HEK293 (cell line): Measurements from ENCODE around the gene TRIM44.
A peak's percentile ranks its signal among the peaks of the same experiment; 100 is the strongest.
"Not testable (repeated sequence)": the region's sequence is repeated elsewhere in the genome, so short reads cannot be mapped to it uniquely, and the experiment has no call there.

Source experiments
- CTCF ChIA-PET: fragments of 350-600 bp; formaldehyde crosslinking; extraction: SDS; loops from one replicate; lab custom pipeline; 2021; ENCODE audit warnings: antibody characterized with exemption; lab: Yijun Ruan, JAX
- POLR2A ChIA-PET: fragments of 300-600 bp; formaldehyde crosslinking; extraction: SDS; loops from one replicate; lab custom pipeline; 2020; ENCODE audit warnings: antibody characterized with exemption, inconsistent platforms; lab: Yijun Ruan, JAX
- H3K27ac ChIP-seq: fragments of 200-500 bp; sonication (Bioruptor generic); 2 replicates; pipeline ENCODE4 v1.5.1; 2014; ENCODE audit warnings: low read depth, low read length, control low read depth, inconsistent platforms; ENCODE audit errors: extremely low read depth
- H3K36me3 ChIP-seq, 2 experiments: fragments of 200-500 bp in 1 of 2; sonication (Bioruptor generic) in 1 of 2; 1 replicate in 1 of 2; 2 replicates in 1 of 2; pipeline ENCODE4 v1.5.1; 2014 to 2017; ENCODE audit warnings: inconsistent platforms in 2 of 2, low read length in 2 of 2; ENCODE audit not compliant: control insufficient read depth in 2 of 2, insufficient read depth in 1 of 2
- H3K4me1 ChIP-seq: fragments of 200-500 bp; sonication (Bioruptor generic); 2 replicates; pipeline ENCODE4 v1.5.1; 2014; ENCODE audit warnings: mild to moderate bottlenecking, low read length, inconsistent platforms; ENCODE audit not compliant: control insufficient read depth, insufficient read depth
- H3K4me3 ChIP-seq: 2 replicates; pipeline ENCODE4 v1.5.1; 2011; ENCODE audit warnings: low read depth, mild to moderate bottlenecking, control low read depth, low read length, moderate library complexity
- H3K9me3 ChIP-seq: fragments of 200-500 bp; sonication (Bioruptor generic); 2 replicates; pipeline ENCODE4 v1.5.1; 2014; ENCODE audit warnings: low read depth, low read length, inconsistent platforms; ENCODE audit not compliant: control insufficient read depth, insufficient read depth
- YY2 ChIP-seq: fragments of 450-650 bp; formaldehyde crosslinking; IDR thresholded peaks from 2 replicates; pipeline ENCODE4 v1.5.1; 2016; ENCODE audit warnings: missing biosample characterization, missing genetic modification characterization
- ZNF146 ChIP-seq: fragments of 450-650 bp; formaldehyde crosslinking; IDR thresholded peaks from 2 replicates; pipeline ENCODE4 v1.5.1; 2016; ENCODE audit warnings: missing biosample characterization, missing genetic modification characterization
- ZNF155 ChIP-seq: fragments of 450-650 bp; formaldehyde crosslinking; IDR thresholded peaks from 2 replicates; pipeline ENCODE4 v1.5.1; 2016; ENCODE audit warnings: missing biosample characterization, missing genetic modification characterization
- ZNF24 ChIP-seq: fragments of 450-650 bp; formaldehyde crosslinking; IDR thresholded peaks from 2 replicates; pipeline ENCODE4 v1.5.1; 2016; ENCODE audit warnings: missing biosample characterization, missing genetic modification characterization
- ZNF37A ChIP-seq: fragments of 450-650 bp; IDR thresholded peaks from 2 replicates; pipeline ENCODE4 v1.5.1; 2018; ENCODE audit warnings: missing biosample characterization, missing genetic modification characterization
- ZNF394 ChIP-seq: fragments of 450-650 bp; formaldehyde crosslinking; IDR thresholded peaks from 2 replicates; pipeline ENCODE4 v1.5.1; 2016; ENCODE audit warnings: missing biosample characterization, missing genetic modification characterization, mild to moderate bottlenecking, moderate library complexity, borderline replicate concordance
- ZNF549 ChIP-seq: fragments of 450-650 bp; IDR thresholded peaks from 2 replicates; pipeline ENCODE4 v1.5.1; 2018; ENCODE audit warnings: missing biosample characterization, missing genetic modification characterization, mild to moderate bottlenecking, inconsistent platforms, moderate library complexity
- ZNF571 ChIP-seq: fragments of 450-650 bp; formaldehyde crosslinking; IDR thresholded peaks from 2 replicates; pipeline ENCODE4 v1.5.0; 2017; ENCODE audit warnings: missing biosample characterization, missing genetic modification characterization
- ZNF596 ChIP-seq: fragments of 450-650 bp; IDR thresholded peaks from 2 replicates; pipeline ENCODE4 v1.5.0; 2018; ENCODE audit warnings: missing biosample characterization, mild to moderate bottlenecking, missing genetic modification characterization, moderate library complexity
- ZNF670 ChIP-seq: fragments of 450-650 bp; formaldehyde crosslinking; IDR thresholded peaks from 2 replicates; pipeline ENCODE4 v1.5.1; 2016; ENCODE audit warnings: missing biosample characterization, missing genetic modification characterization, low read depth
- ZNF76 ChIP-seq: fragments of 450-650 bp; formaldehyde crosslinking; IDR thresholded peaks from 2 replicates; pipeline ENCODE4; 2016; ENCODE audit warnings: low read depth, missing biosample characterization, missing genetic modification characterization, borderline replicate concordance
- ZNF776 ChIP-seq: fragments of 450-650 bp; formaldehyde crosslinking; IDR thresholded peaks from 2 replicates; pipeline ENCODE4 v1.5.0; 2017; ENCODE audit warnings: missing biosample characterization, missing genetic modification characterization, borderline replicate concordance
- ZNF843 ChIP-seq: fragments of 450-650 bp; formaldehyde crosslinking; IDR thresholded peaks from 2 replicates; pipeline ENCODE4 v1.5.1; 2016; ENCODE audit warnings: missing biosample characterization, missing genetic modification characterization
- TF ChIP-seq, protein P1 (sequence below): fragments of 450-650 bp; formaldehyde crosslinking; IDR thresholded peaks from 2 replicates; pipeline ENCODE4 v1.5.1; 2016; ENCODE audit warnings: missing biosample characterization, missing genetic modification characterization
- TF ChIP-seq, protein P2 (sequence below): fragments of 450-650 bp; formaldehyde crosslinking; IDR thresholded peaks from 2 replicates; pipeline ENCODE4 v1.5.1; 2016; ENCODE audit warnings: missing biosample characterization, missing genetic modification characterization
- TF ChIP-seq, protein P3 (sequence below): fragments of 450-650 bp; formaldehyde crosslinking; IDR thresholded peaks from 2 replicates; pipeline ENCODE4 v1.5.1; 2017; ENCODE audit warnings: missing biosample characterization, missing genetic modification characterization
- TF ChIP-seq, protein P4 (sequence below): fragments of 450-650 bp; formaldehyde crosslinking; IDR thresholded peaks from 2 replicates; pipeline ENCODE4 v1.5.1; 2016; ENCODE audit warnings: missing biosample characterization, missing genetic modification characterization
- TF ChIP-seq, protein P5 (sequence below): fragments of 450-650 bp; formaldehyde crosslinking; IDR thresholded peaks from 2 replicates; pipeline ENCODE4 v1.5.1; 2016; ENCODE audit warnings: missing biosample characterization, missing genetic modification characterization

The TRIM44 gene

DNA sequence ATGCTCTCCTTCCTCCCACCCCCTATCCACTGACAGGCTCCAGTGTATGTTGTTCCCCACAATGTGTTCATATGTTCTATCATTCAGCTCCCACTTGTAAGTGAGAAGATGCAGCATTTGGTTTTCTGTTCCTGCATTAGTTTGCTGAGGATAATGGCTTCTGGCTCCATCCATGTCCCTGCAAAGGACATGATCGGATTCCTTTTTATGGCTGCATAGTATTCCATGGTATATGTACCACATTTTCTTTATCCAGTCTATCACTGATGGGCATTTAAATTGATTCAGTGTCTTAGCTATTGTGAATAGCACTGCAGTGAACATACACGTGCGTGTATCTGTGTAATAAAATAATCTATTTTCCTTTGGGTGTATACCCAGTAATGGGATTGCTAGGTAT lies 5.8 kb downstream of the TRIM44 start:
- H3K4me3 ChIP-seq, H3K9me3 ChIP-seq, POLR2A ChIA-PET, H3K36me3 ChIP-seq, H3K27ac ChIP-seq, H3K4me1 ChIP-seq, CTCF ChIA-PET: not testable (repeated sequence)
- TF ChIP-seq ZNF146: peak; percentile 85
- TF ChIP-seq, protein P1, sequence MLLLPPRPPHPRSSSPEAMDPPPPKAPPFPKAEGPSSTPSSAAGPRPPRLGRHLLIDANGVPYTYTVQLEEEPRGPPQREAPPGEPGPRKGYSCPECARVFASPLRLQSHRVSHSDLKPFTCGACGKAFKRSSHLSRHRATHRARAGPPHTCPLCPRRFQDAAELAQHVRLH (tag by site-specific recombination): 0 out of 2 replicates have a peak, but pooled peaks have one; percentile 16

DNA sequence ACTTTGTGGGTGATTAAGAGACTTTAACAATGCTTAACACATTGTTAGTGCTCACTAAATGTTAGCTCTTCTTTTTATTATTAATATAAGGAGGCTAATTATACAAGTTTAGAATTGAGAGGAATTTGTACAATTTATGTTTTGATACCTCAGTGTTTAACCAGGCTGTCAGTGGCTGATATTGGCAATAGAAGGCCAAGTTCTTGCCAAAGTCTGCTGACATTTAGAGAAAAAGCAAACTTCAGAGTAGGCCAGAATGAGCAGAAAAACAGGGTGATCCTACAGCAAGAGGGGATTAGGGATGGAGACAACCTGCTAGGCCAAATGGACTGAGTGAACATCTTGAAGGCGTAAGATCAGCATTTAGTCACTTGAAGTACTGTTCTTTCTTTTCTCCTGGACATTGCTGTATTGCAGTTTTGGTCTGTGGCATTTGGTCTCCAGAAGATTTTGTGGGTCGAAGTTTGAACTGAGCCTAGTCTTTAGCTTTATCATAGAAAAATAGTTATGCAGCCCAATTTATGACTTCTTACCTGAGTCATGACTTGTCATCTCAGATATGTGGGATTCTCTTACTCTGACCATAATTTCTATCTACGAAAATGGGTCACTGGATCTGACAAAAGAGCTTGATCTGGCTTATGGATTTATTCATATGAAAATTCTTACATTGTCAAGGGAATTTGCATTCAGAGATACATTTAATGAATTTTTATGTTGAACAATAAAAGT lies 9.0 kb downstream of the TRIM44 start:
- Histone ChIP-seq H3K27ac (no peak overlapping the region), H3K4me3 (no peak overlapping the region), H3K9me3 (no peaks in the 10 kb centered on the region), H3K36me3 (peaks cover 0 to 5% of the 10 kb centered on the region in 2 experiments; a peak in 1 of 3 replicates), H3K4me1 (peaks cover 3% of the 10 kb centered on the region; the same call in 1 of the 2 replicates)
- POLR2A ChIA-PET: no interaction called here
- CTCF ChIA-PET: interaction anchor here (0.8 kb wide), 1 partner anchor 151 kb away, joined by 3 read pairs; no protein-coding TSS in a partner anchor
- no peak for TF ChIP-seq ZNF37A (tag by site-specific recombination)
- no peak for TF ChIP-seq ZNF549 (tag by site-specific recombination)
- TF ChIP-seq ZNF24 (tag by site-specific recombination): no peak
- no peak for TF ChIP-seq YY2
- TF ChIP-seq ZNF76: no peak
- no peak for TF ChIP-seq ZNF596
- no peak for TF ChIP-seq ZNF571
- TF ChIP-seq, protein P2, sequence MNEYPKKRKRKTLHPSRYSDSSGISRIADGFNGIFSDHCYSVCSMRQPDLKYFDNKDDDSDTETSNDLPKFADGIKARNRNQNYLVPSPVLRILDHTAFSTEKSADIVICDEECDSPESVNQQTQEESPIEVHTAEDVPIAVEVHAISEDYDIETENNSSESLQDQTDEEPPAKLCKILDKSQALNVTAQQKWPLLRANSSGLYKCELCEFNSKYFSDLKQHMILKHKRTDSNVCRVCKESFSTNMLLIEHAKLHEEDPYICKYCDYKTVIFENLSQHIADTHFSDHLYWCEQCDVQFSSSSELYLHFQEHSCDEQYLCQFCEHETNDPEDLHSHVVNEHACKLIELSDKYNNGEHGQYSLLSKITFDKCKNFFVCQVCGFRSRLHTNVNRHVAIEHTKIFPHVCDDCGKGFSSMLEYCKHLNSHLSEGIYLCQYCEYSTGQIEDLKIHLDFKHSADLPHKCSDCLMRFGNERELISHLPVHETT (tag by site-specific recombination): no peak
- TF ChIP-seq ZNF394: no peak
- TF ChIP-seq, protein P3, sequence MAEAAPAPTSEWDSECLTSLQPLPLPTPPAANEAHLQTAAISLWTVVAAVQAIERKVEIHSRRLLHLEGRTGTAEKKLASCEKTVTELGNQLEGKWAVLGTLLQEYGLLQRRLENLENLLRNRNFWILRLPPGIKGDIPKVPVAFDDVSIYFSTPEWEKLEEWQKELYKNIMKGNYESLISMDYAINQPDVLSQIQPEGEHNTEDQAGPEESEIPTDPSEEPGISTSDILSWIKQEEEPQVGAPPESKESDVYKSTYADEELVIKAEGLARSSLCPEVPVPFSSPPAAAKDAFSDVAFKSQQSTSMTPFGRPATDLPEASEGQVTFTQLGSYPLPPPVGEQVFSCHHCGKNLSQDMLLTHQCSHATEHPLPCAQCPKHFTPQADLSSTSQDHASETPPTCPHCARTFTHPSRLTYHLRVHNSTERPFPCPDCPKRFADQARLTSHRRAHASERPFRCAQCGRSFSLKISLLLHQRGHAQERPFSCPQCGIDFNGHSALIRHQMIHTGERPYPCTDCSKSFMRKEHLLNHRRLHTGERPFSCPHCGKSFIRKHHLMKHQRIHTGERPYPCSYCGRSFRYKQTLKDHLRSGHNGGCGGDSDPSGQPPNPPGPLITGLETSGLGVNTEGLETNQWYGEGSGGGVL (tag by site-specific recombination): no peak
- TF ChIP-seq ZNF776 (tag by site-specific recombination): no peak
- TF ChIP-seq ZNF155 (tag by site-specific recombination): no peak
- TF ChIP-seq, protein P4, sequence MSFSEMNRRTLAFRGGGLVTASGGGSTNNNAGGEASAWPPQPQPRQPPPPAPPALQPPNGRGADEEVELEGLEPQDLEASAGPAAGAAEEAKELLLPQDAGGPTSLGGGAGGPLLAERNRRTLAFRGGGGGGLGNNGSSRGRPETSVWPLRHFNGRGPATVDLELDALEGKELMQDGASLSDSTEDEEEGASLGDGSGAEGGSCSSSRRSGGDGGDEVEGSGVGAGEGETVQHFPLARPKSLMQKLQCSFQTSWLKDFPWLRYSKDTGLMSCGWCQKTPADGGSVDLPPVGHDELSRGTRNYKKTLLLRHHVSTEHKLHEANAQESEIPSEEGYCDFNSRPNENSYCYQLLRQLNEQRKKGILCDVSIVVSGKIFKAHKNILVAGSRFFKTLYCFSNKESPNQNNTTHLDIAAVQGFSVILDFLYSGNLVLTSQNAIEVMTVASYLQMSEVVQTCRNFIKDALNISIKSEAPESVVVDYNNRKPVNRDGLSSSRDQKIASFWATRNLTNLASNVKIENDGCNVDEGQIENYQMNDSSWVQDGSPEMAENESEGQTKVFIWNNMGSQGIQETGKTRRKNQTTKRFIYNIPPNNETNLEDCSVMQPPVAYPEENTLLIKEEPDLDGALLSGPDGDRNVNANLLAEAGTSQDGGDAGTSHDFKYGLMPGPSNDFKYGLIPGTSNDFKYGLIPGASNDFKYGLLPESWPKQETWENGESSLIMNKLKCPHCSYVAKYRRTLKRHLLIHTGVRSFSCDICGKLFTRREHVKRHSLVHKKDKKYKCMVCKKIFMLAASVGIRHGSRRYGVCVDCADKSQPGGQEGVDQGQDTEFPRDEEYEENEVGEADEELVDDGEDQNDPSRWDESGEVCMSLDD: no peak
- no peak for TF ChIP-seq ZNF670 (tag by site-specific recombination)
- TF ChIP-seq ZNF843: no peak
- TF ChIP-seq, protein P5, sequence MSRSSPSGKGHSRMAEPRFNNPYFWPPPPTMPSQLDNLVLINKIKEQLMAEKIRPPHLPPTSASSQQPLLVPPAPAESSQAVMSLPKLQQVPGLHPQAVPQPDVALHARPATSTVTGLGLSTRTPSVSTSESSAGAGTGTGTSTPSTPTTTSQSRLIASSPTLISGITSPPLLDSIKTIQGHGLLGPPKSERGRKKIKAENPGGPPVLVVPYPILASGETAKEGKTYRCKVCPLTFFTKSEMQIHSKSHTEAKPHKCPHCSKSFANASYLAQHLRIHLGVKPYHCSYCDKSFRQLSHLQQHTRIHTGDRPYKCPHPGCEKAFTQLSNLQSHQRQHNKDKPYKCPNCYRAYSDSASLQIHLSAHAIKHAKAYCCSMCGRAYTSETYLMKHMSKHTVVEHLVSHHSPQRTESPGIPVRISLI: no peak
